Loucy (cell line): ENCODE measurements around the gene SIL1.

ENCODE experiments used
- CTCF ChIP-seq: fragments of 200-600 bp; sonication (generic); conservative IDR thresholded peaks from 2 replicates; pipeline ENCODE4 v1.5.1; 2014; ENCODE audit warnings: mild to moderate bottlenecking, antibody characterized with exemption, low read length
- EZH2phosphoT487 ChIP-seq: fragments of 200-600 bp; IDR thresholded peaks from 2 replicates; pipeline ENCODE4 v1.6.1; 2018; ENCODE audit warnings: antibody characterized with exemption, mild to moderate bottlenecking, moderate library complexity, borderline replicate concordance

GRCh38 chr5:139138809-139139208 lies 59.4 kb downstream of the SIL1 start:
- TF ChIP-seq CTCF: no peak
- TF ChIP-seq EZH2phosphoT487: no peak
